M059J (cell line): Measurements from ENCODE around the gene PPP6C. TPM values are rescaled to one million over a fixed set of nuclear protein-coding genes. Genes with fewer than 3 reads are reported as not detected.
A peak's percentile ranks its signal among the peaks of the same experiment; 100 is the strongest.
"Not testable (repeated sequence)": the region's sequence is repeated elsewhere in the genome, so short reads cannot be mapped to it uniquely, and the experiment has no call there.

ENCODE experiments used
- DNase-seq: peaks from one replicate; pipeline ENCODE4 v3.0.0-alpha.2; 2012; ENCODE audit warnings: low read depth
- total RNA-seq: library from RNA; depleted of rRNA; stranded (reverse); fragments of >200 nt; shearing (Covaris generic); gene quantifications from 2 replicates; pipeline ENCODE4 v1.2.3, GENCODE V29; 2014

PPP6C gene
- total RNA-seq, 1 experiment from 2014 or later = 63.9 TPM

DNA sequence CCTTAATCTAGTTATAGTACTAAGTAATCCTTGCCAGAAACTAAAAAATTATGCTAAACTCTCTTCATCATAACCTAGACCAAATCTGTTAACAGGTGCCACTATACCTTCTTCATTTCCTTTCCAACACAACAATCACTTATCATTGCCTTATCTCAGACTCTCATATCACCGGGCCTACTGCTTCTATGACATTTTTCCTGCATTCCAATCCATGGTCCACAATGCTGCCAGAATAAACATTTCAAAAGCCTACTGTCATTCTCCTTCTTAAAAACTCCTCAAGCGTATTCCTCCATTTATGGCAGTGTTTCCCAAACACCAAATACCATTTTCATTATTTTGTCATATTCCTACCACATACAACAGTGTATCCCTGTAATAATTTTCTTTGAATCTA, 6.5 kb downstream of the PPP6C start:
- DNase-seq = peak; percentile 39

DNA sequence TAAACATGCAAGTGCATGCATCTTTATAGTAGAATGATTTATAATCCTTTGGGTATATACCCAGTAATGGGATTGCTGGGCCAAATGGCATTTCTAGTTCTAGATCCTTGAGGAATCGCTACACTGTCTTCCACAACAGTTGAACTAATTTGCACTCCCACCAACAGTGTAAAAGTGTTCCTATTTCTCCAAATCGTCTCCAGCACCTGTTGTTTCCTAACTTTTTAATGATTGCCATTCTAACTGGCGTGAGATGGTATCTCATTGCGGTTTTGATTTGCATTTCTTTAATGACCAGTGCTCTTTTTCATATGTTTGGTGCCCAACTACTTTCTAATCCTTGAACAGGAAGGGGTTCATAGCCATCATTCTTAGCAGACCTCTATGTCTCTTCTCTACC, 7.8 kb downstream of the PPP6C start:
- DNase-seq = not testable (repeated sequence)

DNA sequence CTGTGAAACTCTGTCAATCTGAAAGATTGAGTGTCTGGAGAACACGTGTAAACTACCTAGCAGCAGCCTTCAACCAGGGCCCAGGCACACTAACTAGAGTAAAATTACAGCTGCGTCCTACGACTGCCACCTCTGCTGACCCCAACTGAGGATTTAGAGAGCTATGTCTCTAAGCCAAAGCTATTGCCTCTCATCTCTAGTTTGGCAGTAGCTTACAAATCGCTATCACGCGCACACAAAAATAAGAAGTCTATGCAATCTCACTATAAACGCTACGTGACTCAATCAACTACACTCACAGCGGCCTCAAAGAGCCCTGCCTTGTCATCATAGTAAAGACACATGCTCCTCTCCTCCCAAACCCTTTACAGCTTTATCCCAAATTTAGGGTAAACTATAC, 8.7 kb downstream of the PPP6C start:
- DNase-seq = no peak

DNA sequence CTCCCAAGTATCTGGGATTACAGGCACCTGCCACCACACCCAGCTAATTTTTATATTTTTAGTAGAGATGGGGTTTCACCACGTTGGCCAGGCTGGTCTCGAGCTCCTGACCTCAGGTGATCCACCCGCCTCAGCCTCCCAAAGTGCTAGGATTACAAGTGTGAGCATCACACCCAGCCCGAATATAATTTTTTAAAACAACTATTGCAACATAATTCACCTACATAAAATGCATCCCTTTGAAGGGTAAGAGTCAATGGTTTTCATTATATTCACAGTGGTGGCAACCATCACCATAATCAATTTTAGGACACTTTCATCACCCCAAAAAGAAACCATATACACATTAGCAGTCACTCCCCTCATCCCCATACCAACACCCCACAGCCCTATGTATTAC, 9.8 kb downstream of the PPP6C start:
- not testable (repeated sequence) for DNase-seq

DNA sequence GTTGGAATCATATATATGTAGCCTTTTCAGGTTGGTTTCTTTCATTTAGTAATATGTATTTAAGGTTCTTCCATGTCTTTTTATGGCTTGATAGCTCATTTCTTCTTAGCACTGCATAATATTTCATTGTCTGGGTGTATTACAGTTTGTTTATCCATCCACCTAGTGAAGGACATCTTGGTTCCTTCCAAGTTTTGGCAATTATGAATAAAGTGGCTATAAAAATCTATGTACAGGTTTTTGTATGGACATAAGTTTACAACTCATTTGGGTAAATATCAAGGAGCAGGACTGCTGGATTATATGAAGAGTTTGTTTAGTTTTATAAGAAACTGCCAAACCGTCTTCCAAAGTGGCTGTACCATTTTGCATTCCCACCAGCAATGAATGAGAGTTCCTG, 11.7 kb downstream of the PPP6C start:
- no peak for DNase-seq

DNA sequence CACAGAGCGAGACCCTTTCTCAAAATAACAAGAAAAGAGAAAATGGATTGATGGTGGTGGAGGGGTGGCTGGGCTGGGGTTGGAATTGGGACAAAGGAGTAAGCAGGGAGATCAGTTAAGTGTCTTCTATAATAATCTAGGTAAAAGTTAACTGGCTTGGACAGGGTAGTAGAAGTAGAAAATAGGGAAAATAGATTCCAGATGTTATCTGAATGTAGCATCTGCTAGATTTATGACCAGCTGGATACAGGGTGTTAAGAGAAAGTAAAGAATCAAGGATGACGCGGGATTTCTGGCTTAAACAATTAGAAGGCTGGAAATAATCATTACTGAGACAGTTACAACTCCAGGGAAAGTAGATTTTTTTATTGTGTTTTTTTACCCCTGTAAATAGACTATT, 13.0 kb downstream of the PPP6C start:
- DNase-seq = no peak

DNA sequence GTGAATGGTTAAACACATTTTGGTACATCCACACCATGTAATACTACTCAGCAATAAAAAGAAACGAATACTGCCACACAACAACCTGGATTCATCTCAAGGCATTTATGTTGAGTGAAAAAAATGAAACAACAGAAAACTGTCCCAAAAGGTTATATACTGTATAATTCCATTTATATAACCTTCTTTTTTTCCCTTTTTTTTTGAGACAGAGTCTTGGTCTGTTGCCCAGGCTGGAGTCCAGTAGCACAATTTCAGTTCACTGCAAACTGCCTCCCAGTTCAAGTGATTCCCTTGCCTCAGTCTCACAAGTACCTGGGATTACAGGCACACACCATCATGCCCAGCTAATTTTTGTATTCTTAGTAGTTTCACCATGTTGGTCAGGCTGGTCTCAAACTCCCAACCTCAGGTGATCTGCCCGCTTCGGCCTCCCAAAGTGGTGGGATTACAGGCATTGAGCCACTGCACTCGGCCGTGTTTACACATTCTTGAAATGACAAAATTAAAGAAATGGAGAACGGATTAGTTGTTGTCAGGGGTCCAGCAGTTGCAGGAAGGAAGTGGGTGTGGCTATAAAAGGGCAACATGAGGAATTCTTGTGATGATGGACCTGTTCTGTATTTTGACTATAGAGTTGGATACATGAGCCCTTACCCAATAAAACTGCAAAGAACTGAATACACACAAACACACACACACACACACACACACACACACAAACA, 17.4 kb downstream of the PPP6C start:
- DNase-seq = peak; percentile 17

DNA sequence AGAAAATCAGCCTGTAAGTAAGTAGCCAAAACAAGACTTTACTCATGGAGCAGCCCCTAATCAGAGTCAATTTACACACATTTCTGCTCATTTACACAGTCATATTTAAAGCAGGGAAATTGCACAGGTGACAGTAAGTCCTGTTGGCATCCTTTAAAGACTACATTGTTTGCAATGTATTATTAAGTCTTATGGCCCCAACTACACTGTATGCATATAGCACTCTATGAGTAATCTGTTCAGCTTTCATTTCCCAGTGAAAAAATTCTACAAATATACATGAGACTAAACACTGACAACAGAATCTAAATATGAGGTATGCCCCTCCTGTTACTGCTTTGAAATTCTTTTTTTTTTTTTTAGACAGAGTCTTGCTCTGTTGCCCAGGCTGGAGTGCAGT, 19.7 kb downstream of the PPP6C start:
- DNase-seq = no peak

DNA sequence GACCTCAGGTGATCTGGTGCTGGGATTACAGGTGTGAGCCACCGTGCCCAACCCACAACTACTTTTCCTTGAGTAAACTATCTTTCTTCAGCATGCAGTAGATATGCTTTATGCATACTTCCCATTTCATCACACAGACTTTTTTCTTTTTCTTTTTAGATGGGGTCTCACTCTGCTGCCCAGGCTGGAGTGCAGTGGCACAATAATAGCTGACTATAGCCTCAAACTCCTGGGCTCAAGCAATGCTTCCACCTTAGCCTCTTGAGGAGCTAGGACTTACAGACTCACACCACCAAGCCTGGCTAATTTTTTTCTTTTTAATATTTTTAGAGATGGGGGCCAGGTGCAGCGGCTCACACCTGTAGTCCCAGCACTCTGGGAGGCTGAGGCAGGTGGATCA, 22.8 kb downstream of the PPP6C start:
- no peak for DNase-seq

DNA sequence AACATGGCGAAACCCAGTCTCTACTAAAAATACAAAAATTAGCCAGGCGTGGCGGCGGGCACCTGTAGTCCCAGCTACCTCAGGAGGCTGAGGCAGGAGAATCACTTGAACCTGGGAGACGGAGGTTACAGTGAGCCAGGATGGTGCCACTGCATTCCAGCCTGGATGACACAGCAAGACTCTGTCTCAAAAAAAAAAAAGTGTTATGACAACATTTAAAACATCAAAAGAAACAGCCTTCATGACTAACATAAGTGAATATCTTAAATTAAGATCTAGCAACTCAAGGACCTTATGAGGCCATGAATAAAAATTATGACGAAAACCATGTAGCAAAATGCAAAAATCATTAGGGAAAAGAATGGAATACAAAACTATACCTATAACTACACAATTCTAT, 26.7 kb downstream of the PPP6C start:
- DNase-seq = peak; percentile 49

DNA sequence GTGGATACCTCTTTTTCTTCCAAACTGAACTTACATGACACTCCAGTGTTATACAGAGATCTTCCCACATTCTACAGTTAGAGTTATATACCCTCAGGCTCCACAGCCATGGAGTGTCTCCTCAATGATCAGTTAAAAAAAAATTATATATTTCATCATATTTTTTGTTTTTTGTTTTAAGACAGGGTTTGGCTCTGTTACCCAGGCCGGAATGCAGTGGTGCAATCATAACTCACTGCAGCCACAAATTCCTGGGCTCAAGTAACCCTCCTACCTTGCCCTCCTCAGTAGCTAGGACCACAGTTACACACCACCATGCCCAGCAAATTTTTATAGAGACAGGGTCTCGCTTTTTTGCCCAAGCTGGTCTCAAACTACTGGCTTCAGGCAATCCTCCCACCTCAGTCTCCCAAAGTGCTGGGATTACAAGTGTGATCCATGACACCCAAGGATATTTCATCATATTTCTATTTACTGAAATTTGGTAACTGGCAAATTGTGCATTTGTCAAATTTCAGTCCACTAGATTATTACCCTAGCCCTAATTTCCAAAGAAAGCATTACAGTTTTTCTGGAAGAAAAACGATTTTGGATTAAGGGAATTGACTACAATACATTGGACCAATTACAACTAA, 28.2 kb downstream of the PPP6C start:
- peak; percentile 24 for DNase-seq

DNA sequence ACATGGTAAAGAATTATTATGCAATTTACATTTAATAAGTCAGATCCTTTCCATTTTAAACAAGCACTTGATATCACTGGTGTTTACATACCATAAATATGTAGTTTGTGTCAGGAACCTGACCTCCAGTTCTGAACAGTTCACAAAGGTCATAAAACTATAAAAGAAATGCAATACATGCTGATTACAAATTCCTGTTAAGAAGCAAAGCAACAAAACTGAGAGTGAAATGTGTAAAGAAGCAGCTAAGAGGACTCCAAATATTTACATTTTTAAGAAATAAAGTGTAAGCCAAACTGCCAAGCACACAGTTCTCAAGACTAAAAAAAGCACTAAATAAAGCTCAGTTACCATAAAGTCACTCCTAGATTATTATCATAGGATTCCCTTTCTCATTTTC, 28.9 kb downstream of the PPP6C start:
- DNase-seq = no peak

DNA sequence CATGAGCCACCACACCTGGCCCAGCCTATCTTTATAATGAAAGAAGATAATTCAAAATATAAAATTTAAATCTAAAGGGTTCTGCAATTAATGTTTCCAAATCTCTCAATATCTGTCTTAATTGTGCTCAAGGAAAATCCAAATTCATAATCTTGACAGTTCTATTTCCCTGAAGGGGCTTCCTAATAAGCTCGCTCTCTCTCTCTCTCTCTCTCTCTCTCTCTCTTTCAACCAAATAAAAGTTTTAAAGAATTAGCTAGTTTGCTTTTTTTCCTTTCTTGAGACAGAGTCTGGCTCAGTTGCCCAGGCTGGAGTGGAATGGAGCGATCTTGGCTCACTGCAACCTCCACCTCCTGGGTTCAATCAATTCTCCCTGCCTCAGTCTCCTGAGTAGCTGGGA, 33.1 kb downstream of the PPP6C start:
- no peak for DNase-seq

DNA sequence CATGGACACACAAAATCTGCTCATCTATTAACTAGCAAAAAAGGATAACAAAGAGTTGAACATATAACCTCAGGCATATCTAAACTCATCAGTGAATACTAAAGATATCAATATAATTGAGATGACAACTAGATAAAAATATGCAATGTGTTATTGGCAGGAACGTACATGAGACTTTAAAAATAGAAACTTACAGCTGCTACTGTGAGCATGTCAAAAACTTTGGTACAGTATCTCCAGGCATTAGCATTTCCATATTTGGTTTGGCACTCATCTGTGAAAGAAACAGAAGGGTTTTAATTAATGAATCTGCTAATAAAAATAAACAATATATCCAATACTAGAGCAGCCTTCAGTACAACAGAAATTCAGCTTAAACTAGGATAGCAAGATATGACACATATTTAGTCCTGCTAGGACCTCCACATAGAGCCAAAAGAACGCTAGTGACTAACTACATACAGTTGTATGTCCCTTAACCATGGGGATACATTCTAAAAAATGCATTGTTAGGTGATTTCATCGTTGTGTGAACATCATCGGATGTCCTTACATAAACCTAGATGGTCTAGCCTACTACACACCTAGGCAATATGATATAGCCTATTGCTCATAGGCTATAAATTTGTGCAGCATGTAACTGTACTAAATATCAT, 35.8 kb downstream of the PPP6C start:
- DNase-seq = no peak

DNA sequence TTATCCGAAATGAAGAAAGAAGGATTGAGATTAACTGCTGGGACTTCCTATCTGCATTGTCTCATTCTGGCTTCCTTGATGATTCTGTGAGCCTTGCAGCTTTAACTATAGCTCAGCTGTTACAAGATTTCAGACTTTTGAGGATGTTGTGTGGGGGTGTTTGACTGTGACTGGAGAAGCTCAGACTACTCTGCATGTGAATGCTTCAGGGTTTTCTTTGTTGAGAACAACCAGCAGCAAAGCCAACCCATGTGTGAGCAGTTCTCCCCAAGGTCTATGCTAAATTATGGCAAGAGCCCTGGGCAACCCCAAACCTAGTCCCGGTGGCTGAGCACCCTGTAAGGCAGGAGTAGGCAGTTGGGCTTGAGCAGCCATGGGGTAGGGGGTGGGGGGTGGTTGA, 37.9 kb downstream of the PPP6C start:
- no peak for DNase-seq

DNA sequence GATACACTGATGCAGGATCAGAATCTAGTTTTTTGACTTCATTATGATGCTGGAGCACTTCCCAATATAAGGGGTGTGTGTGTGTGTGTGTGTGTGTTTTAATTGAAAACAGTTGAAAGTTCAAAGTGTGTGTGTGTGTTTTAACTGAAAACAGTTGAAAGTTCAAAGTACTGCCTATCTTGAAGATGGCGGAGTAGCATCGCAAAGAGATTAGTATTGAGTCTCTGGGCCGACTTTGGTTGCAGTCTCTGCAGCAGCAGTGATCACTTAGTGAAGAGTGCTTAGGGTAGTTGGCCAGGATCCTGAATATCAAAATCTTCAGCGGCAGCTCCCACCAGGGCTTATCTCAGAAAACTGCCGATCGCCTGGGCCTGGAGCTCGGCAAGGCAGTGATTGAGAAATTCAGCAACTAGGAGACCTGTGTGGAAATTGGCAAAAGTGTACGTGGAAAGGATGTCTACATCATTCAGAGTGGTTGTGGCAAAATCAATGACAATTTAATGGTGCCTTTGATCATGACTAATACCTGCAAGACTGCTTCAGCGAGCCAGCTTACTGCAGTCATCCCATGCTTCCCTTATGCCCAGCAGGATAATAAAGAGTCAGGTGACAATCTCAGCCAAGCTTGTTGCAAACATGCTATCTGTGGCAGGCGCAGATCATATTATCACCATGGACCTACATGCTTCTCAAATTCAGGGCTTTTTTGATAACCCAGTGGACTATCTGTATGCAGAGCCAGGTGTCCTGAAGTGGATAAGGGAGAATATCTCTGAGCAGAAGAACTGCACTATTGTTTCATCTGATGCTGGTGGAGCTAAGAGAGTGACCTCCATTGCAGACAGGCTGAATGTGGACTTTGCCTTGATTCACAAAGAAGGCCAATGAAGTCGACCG, 39.0 kb downstream of the PPP6C start:
- no peak for DNase-seq

DNA sequence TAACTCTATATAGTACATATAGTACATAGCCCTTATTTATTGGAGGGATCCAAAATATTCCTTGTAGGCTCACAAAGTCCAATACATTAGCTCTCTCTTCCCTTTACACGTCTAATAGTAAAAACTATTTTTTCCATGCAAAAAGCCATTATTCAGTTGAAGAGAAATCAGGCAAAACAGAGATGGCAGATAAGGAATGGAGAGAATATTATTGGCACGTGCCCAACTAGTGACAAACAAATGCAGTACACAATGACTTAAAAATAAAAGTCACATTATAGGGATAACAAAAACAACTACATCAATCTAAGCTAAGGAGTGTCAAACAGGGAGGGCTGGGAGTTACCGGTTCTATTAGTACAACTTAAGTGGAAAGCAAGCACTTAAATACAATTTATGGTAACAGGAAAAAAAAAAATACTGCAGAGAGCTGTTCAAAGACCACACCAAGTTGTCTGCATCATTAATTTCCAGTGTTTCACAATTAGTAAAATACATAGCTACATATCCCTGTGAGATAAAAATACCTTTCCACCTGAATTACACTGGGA, 42.1 kb downstream of the PPP6C start:
- no peak for DNase-seq

DNA sequence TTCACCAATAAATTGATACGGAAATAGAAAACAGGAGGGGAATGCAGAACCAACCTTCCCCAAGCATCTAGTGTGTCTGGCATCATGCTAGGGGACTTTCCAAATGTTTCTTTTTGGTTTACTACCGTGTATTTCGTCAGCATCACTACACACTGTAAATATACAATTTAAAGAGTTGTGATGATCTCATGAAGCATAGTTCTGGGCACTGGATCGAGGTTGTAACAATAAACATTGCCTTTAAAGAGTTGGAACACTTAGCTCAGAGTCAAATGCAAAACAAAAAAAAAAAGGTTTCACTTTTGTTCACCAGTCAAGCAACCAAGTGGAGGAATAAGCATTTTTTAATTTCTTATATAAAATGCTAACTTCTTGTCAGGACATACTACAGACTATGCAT, 43.4 kb downstream of the PPP6C start:
- peak; percentile 66 for DNase-seq

DNA sequence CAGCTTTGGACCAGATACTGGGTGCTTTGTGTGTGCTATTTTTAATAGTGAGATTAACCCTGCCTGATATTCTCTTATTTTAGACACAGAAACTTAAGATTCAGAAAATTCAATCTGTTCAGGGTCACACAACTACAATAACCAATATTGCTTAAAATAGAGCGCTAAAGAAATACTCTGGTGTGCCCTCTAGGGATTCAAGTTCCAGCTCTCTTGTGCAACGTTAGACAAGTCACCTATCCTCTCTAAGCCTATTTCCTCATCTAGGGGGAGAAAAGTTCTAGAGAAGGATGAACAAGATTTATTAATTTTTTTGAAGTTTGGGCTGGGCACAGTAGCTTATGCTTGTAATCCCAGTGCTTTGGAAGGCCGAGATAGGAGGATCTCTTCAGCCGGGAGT, 44.2 kb downstream of the PPP6C start:
- no peak for DNase-seq

DNA sequence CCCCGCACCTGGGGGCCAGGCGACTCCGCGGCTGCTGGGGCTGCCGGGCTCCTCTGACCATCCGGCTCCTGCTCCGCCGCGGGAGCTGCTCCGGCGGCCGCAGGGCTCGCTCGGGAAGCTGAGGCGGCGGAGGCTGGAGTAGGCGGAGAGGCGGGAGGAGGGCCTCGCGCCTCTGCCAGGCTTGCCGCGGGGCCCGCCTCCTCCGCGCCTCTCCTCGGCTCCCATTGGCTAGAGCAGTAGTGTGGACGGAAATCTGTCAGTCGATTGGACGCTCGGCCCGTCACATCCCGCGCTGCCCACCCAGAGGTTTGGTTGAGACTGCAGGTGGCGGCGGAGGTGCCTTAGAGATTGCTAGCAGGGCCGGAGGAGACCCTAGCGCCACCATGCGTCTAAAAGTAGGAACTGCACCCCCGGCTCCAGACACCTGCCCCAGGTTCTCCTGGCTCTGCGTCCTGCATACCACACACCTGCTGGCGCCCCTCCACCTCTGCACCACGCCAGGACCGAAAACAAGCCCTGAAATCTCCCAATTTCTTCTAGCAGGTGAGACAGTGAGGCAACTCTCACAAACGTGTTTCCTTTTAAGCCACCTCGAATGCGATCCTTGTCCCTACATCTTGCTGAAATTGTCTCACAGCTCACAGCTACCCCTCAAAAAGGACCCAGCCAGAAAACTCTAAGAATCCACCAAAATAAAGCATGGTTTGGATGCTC, 46.1 kb downstream of the PPP6C start, which contains the start of gene SCAI:
TSS of gene SCAI (minus strand) at position 152 of the 714 bp plus-strand sequence. CDS start at position 61, 91 bp downstream.
- DNase-seq = peak; percentile 99
